Brain pericyte (primary cell): ENCODE data around the gene GPC6.
"Not testable (repeated sequence)": the region's sequence is repeated elsewhere in the genome, so short reads cannot be mapped to it uniquely, and the experiment has no call there.

Source experiments
- DNase-seq: peaks from one replicate; pipeline ENCODE4 v3.0.0-alpha.2; 2012; ENCODE audit warnings: low read depth, low spot score

Gene GPC6

GRCh38 chr13:94195715-94196114 lies 969.1 kb downstream of the GPC6 start:
- DNase-seq, result peak; percentile 6

GRCh38 chr13:94196413-94196812 lies 969.8 kb downstream of the GPC6 start:
- DNase-seq, result no peak

GRCh38 chr13:94198681-94199080 lies 972.1 kb downstream of the GPC6 start:
- no peak for DNase-seq

- DNase-seq, result no peak
Measured at GRCh38 chr13:94199135-94199534, 972.5 kb downstream of the GPC6 start.

GRCh38 chr13:94201022-94201421 lies 974.4 kb downstream of the GPC6 start:
- no peak for DNase-seq

- DNase-seq, result no peak
Measured at GRCh38 chr13:94204163-94204562, 977.6 kb downstream of the GPC6 start.

GRCh38 chr13:94204946-94205345 lies 978.3 kb downstream of the GPC6 start:
- no peak for DNase-seq

- DNase-seq, result no peak
Measured at GRCh38 chr13:94205896-94206295, 979.3 kb downstream of the GPC6 start.

GRCh38 chr13:94209117-94209516 lies 982.5 kb downstream of the GPC6 start:
- no peak for DNase-seq

GRCh38 chr13:94209913-94210312 lies 983.3 kb downstream of the GPC6 start:
- DNase-seq, result not testable (repeated sequence)

GRCh38 chr13:94210816-94211215 lies 984.2 kb downstream of the GPC6 start:
- DNase-seq, result no peak

GRCh38 chr13:94212196-94212595 lies 985.6 kb downstream of the GPC6 start:
- no peak for DNase-seq

- DNase-seq, result no peak
Measured at GRCh38 chr13:94214121-94214520, 987.5 kb downstream of the GPC6 start.

GRCh38 chr13:94214975-94215374 lies 988.4 kb downstream of the GPC6 start:
- DNase-seq, result no peak

- DNase-seq, result no peak
Measured at GRCh38 chr13:94216476-94216875, 989.9 kb downstream of the GPC6 start.

- no peak for DNase-seq
Measured at GRCh38 chr13:94217370-94217769, 990.8 kb downstream of the GPC6 start.

- no peak for DNase-seq
Measured at GRCh38 chr13:94218537-94218936, 991.9 kb downstream of the GPC6 start.

- no peak for DNase-seq
Measured at GRCh38 chr13:94218951-94219350, 992.3 kb downstream of the GPC6 start.

GRCh38 chr13:94224670-94225069 lies 998.1 kb downstream of the GPC6 start:
- no peak for DNase-seq

- no peak for DNase-seq
Measured at GRCh38 chr13:94227255-94227879, 1000.8 kb downstream of the GPC6 start.

- DNase-seq, result no peak
Measured at GRCh38 chr13:94228763-94229162, 1002.2 kb downstream of the GPC6 start.

GRCh38 chr13:94232161-94232950 lies 1005.7 kb downstream of the GPC6 start:
- no peak for DNase-seq

- no peak for DNase-seq
Measured at GRCh38 chr13:94232956-94233355, 1006.3 kb downstream of the GPC6 start.
